Measurements from ENCODE around the gene MBD3L3. TPM values are rescaled to one million over a fixed set of nuclear protein-coding genes. Genes with fewer than 3 reads are reported as not detected.

MBD3L3 gene
- total and polyA plus RNA-seq, 9 of the 15 experiments (the other 6 are each of a cell fraction or from before 2014, with no cell fraction given): not detected

DNA sequence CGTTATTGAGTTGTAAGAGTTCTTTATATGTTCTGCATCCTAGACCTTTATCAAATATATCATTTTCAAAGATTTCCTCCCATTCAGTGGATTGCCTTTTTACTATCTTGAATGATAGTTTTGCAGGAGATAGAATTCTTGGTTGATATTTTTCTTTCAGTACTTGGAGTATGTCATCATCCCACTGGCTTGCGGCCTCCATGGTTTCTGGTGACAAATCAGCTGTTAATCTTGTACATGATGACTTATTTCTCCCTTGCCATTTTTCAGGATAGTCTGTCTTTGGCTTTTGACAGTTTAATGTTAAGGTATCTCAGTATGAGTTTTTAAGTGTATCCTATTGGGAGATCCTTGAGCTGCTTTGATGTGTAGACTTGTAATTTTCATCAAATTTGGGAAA lies 19.5 kb upstream of the MBD3L3 start (continued):
- TF ChIP-seq, protein P1, sequence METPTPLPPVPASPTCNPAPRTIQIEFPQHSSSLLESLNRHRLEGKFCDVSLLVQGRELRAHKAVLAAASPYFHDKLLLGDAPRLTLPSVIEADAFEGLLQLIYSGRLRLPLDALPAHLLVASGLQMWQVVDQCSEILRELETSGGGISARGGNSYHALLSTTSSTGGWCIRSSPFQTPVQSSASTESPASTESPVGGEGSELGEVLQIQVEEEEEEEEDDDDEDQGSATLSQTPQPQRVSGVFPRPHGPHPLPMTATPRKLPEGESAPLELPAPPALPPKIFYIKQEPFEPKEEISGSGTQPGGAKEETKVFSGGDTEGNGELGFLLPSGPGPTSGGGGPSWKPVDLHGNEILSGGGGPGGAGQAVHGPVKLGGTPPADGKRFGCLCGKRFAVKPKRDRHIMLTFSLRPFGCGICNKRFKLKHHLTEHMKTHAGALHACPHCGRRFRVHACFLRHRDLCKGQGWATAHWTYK (CRISPR knock-in tag; IDR thresholded peaks at IDR 0.05): no peak
- TF ChIP-seq NRF1 (conservative IDR thresholded peaks at IDR 0.05 in 1 of 2, IDR thresholded peaks at IDR 0.05 in 1 of 2): no peak
- TF ChIP-seq ZEB2 (IDR thresholded peaks at IDR 0.05): no peak
- TF ChIP-seq PHF20 (IDR thresholded peaks at IDR 0.05; ENCODE audit: partially characterized antibody): no peak
- no peak for TF ChIP-seq CEBPG (CRISPR knock-in tag; IDR thresholded peaks at IDR 0.05)
- 0 out of 4 replicates have a peak, but pooled peaks of 1 of the 2 experiments have one; percentile 20 for TF ChIP-seq CEBPG (tag; conservative IDR thresholded peaks at IDR 0.05 in 1 of 2, IDR thresholded peaks at IDR 0.05 in 1 of 2)
- no peak for TF ChIP-seq ZNF146 (CRISPR knock-in tag; IDR thresholded peaks at IDR 0.05; ENCODE audit: unreplicated experiment)
- TF ChIP-seq, protein P2, sequence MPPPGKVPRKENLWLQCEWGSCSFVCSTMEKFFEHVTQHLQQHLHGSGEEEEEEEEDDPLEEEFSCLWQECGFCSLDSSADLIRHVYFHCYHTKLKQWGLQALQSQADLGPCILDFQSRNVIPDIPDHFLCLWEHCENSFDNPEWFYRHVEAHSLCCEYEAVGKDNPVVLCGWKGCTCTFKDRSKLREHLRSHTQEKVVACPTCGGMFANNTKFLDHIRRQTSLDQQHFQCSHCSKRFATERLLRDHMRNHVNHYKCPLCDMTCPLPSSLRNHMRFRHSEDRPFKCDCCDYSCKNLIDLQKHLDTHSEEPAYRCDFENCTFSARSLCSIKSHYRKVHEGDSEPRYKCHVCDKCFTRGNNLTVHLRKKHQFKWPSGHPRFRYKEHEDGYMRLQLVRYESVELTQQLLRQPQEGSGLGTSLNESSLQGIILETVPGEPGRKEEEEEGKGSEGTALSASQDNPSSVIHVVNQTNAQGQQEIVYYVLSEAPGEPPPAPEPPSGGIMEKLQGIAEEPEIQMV (tag; conservative IDR thresholded peaks at IDR 0.05; ENCODE audit: low read depth): no peak
- TF ChIP-seq POLR2B (IDR thresholded peaks at IDR 0.05; ENCODE audit: low read depth, partially characterized antibody): no peak
- no peak for TF ChIP-seq CCNT2 (IDR thresholded peaks at IDR 0.05; ENCODE audit: borderline replicate concordance, extremely low read depth, insufficient read length, low read depth, low read length)
- TF ChIP-seq ATF7 (IDR thresholded peaks at IDR 0.05): 0 out of 2 replicates have a peak, but pooled peaks have one; percentile 17
- no peak for TF ChIP-seq KAT2B (IDR thresholded peaks at IDR 0.05; ENCODE audit: low read depth, low read length)
- TF ChIP-seq JUND (IDR thresholded peaks at IDR 0.05; ENCODE audit: borderline replicate concordance, low read depth, low read length): peak; percentile 45; the same call in 1 of the 2 replicates
- TF ChIP-seq JUND (tag; IDR thresholded peaks at IDR 0.05; ENCODE audit: borderline replicate concordance, low read depth, low read length): peak; percentile 31; the same call in 1 of the 3 replicates
- TF ChIP-seq FOS (IDR thresholded peaks at IDR 0.05; ENCODE audit: extremely low read depth, insufficient read length): no peak
- no peak for TF ChIP-seq L3MBTL2 (IDR thresholded peaks at IDR 0.05)
- no peak for TF ChIP-seq EHMT2 (IDR thresholded peaks at IDR 0.05)
- TF ChIP-seq SMAD4 (CRISPR knock-in tag; conservative IDR thresholded peaks at IDR 0.05): no peak
- TF ChIP-seq, protein P3, sequence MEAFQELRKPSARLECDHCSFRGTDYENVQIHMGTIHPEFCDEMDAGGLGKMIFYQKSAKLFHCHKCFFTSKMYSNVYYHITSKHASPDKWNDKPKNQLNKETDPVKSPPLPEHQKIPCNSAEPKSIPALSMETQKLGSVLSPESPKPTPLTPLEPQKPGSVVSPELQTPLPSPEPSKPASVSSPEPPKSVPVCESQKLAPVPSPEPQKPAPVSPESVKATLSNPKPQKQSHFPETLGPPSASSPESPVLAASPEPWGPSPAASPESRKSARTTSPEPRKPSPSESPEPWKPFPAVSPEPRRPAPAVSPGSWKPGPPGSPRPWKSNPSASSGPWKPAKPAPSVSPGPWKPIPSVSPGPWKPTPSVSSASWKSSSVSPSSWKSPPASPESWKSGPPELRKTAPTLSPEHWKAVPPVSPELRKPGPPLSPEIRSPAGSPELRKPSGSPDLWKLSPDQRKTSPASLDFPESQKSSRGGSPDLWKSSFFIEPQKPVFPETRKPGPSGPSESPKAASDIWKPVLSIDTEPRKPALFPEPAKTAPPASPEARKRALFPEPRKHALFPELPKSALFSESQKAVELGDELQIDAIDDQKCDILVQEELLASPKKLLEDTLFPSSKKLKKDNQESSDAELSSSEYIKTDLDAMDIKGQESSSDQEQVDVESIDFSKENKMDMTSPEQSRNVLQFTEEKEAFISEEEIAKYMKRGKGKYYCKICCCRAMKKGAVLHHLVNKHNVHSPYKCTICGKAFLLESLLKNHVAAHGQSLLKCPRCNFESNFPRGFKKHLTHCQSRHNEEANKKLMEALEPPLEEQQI (IDR thresholded peaks at IDR 0.05): 0 out of 2 replicates have a peak, but pooled peaks have one; percentile 64
- no peak for TF ChIP-seq KLF6 (CRISPR knock-in tag; IDR thresholded peaks at IDR 0.05; ENCODE audit: borderline replicate concordance)
- TF ChIP-seq ZFP36 (IDR thresholded peaks at IDR 0.05; ENCODE audit: low read depth, low read length, partially characterized antibody): no peak
- no peak for TF ChIP-seq TEAD2 (tag; IDR thresholded peaks at IDR 0.05)
- no peak for TF ChIP-seq RBM22 (IDR thresholded peaks at IDR 0.05; ENCODE audit: low read depth, low read length, poor library complexity, severe bottlenecking)
- no peak for TF ChIP-seq SAFB (IDR thresholded peaks at IDR 0.05; ENCODE audit: borderline replicate concordance, low read depth, low read length)
- no peak for TF ChIP-seq CBFA2T2 (conservative IDR thresholded peaks at IDR 0.05)
- TF ChIP-seq TRIM24 (IDR thresholded peaks at IDR 0.05): 0 out of 4 replicates have a peak, but pooled peaks have one; percentile 8 to 39
- no peak for TF ChIP-seq CAMTA2 (CRISPR knock-in tag; conservative IDR thresholded peaks at IDR 0.05)

Measured in K562 (cell line).